Fibroblast of pulmonary artery (primary cell): Measurements from ENCODE around the gene AHI1.

ENCODE experiments used
- DNase-seq: peaks from one replicate; pipeline ENCODE4 v3.0.0-alpha.2; 2010; ENCODE audit warnings: low read depth
- H3K4me3 ChIP-seq: replicated peaks from 2 replicates; pipeline ENCODE4 v1.5.1; 2011; ENCODE audit warnings: low read depth, mild to moderate bottlenecking, control low read depth, low read length, moderate library complexity
- TF ChIP-seq, protein P1 (sequence below): IDR thresholded peaks from 2 replicates; pipeline ENCODE4 v1.5.1; 2011; ENCODE audit warnings: mild to moderate bottlenecking, control low read depth, low read length, inconsistent platforms; ENCODE audit errors: missing control alignments

AHI1 gene

DNA sequence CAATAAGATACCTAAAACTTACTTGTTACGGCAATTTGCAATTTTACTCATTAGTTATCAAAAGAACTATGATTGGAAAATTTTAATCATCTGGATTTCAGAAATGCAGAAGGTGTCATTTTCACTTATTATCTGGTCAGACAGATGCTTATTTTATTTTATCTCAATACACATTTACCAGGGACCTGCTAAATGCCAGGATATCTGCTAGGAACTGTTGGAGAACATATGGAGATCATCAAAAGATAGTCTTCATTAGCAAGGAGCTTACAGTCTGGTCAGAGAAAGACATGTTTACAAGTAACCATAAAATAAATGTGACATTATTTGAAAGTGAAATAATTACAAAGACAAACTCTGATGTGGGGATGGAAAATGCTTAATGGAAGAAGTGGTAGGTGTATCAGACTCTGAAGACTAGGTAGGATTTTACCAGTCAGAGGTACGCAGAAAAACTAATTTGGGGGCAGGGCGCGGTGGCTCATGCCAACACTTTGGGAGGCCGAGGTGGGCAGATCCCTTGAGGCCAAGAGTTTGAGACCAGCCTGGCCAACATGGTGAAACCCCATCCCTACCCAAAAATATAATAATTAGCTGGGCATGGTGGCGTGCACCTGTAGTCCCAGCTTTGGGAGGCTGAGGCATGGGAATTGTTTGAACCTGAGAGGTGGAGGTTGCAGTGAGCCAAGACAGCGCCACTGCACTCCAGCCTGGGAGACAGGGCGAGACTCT is 178.6 kb downstream of the AHI1 start:
- no peak overlapping the region for H3K4me3 ChIP-seq
- DNase-seq, result no peak
- TF ChIP-seq, protein P1, sequence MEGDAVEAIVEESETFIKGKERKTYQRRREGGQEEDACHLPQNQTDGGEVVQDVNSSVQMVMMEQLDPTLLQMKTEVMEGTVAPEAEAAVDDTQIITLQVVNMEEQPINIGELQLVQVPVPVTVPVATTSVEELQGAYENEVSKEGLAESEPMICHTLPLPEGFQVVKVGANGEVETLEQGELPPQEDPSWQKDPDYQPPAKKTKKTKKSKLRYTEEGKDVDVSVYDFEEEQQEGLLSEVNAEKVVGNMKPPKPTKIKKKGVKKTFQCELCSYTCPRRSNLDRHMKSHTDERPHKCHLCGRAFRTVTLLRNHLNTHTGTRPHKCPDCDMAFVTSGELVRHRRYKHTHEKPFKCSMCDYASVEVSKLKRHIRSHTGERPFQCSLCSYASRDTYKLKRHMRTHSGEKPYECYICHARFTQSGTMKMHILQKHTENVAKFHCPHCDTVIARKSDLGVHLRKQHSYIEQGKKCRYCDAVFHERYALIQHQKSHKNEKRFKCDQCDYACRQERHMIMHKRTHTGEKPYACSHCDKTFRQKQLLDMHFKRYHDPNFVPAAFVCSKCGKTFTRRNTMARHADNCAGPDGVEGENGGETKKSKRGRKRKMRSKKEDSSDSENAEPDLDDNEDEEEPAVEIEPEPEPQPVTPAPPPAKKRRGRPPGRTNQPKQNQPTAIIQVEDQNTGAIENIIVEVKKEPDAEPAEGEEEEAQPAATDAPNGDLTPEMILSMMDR, result no peak

- TF ChIP-seq, protein P1, result no peak
- no peak for DNase-seq
- H3K4me3 ChIP-seq, result no peak overlapping the region
Measured at GRCh38 chr6:135314543-135314942, 183.0 kb downstream of the AHI1 start.

GRCh38 chr6:135311446-135312200 is 185.9 kb downstream of the AHI1 start:
- TF ChIP-seq, protein P1, result no peak
- no peak overlapping the region for H3K4me3 ChIP-seq
- no peak for DNase-seq

GRCh38 chr6:135310291-135310690 is 187.2 kb downstream of the AHI1 start:
- H3K4me3 ChIP-seq, result no peak overlapping the region
- TF ChIP-seq, protein P1, result no peak
- DNase-seq, result no peak

DNA sequence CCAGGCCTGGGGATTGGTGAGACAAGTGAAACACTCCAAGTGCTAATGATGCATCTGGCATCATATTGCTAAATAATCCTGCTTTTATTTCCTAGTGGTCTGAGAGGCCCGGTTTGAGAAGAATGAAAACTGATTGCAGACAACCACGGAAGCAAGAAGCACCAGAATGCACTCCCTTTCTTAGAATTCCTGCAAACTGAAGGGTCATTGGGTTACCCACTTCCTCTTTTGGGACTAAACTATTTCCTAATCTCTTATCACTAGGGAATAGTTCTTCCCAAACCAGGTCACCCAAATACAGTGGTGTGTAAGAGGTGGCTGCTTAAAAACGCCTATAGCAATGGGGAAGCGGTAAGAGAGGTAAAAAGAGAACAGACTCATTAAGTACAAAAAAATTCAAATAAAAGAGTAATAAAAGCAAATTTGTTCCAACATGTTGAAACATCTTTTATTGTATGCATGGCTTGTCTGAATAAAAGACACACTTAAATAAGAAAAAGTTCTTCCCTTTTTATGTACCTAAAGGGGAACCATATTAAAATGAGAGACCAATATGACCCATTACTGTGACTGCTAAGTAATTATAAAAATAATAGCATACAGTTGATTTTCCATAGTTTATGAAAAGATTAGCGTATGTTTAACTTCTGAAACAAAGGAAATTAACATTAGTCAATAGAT is 190.7 kb downstream of the AHI1 start:
- no peak overlapping the region for H3K4me3 ChIP-seq
- TF ChIP-seq, protein P1, result no peak
- DNase-seq, result no peak

GRCh38 chr6:135306166-135306565 is 191.4 kb downstream of the AHI1 start:
- TF ChIP-seq, protein P1, result no peak
- DNase-seq, result no peak
- H3K4me3 ChIP-seq, result no peak overlapping the region
